Stimulated activated CD8-positive, alpha-beta memory T cell treated with anti-CD3 and anti-CD28 coated beads, Interleukin-2, amount 100 ng/mL, for 48 hours (primary cell): Measurements from ENCODE around the gene KIRREL3.

Experiments used
- DNase-seq, 2 donors: peaks; one replicate each; pipeline ENCODE4 v3.0.0-alpha.2; 2020; ENCODE audit warnings: low read depth in 2 of 2

KIRREL3 gene

GRCh38 chr11:126487711-126488110 lies 512.9 kb downstream of the KIRREL3 start:
- DNase-seq, result no peak

- DNase-seq, result no peak
Measured at GRCh38 chr11:126485986-126486635, 514.5 kb downstream of the KIRREL3 start.

- no peak for DNase-seq
Measured at GRCh38 chr11:126485021-126485792, 515.4 kb downstream of the KIRREL3 start.

- DNase-seq, result no peak
Measured at GRCh38 chr11:126484266-126484665, 516.3 kb downstream of the KIRREL3 start.

- no peak for DNase-seq
Measured at GRCh38 chr11:126483621-126484195, 516.9 kb downstream of the KIRREL3 start.

- no peak for DNase-seq
Measured at GRCh38 chr11:126482586-126483108, 517.9 kb downstream of the KIRREL3 start.

- DNase-seq, result no peak
Measured at GRCh38 chr11:126481303-126481680, 519.3 kb downstream of the KIRREL3 start.

- DNase-seq, result peak; percentile 20 to 42
Measured at GRCh38 chr11:126480410-126481302, 519.9 kb downstream of the KIRREL3 start.

GRCh38 chr11:126480015-126480409 lies 520.6 kb downstream of the KIRREL3 start:
- no peak for DNase-seq

- DNase-seq, result no peak
Measured at GRCh38 chr11:126479178-126479930, 521.2 kb downstream of the KIRREL3 start.

GRCh38 chr11:126478466-126478865 lies 522.1 kb downstream of the KIRREL3 start:
- DNase-seq, result no peak

GRCh38 chr11:126477535-126478305 lies 522.9 kb downstream of the KIRREL3 start:
- DNase-seq, result no peak

- no peak for DNase-seq
Measured at GRCh38 chr11:126476977-126477376, 523.6 kb downstream of the KIRREL3 start.

- DNase-seq, result no peak
Measured at GRCh38 chr11:126476266-126476924, 524.2 kb downstream of the KIRREL3 start.

GRCh38 chr11:126475014-126475991 lies 525.3 kb downstream of the KIRREL3 start:
- DNase-seq, result no peak

- DNase-seq, result no peak
Measured at GRCh38 chr11:126474220-126474619, 526.4 kb downstream of the KIRREL3 start.

- DNase-seq, result no peak
Measured at GRCh38 chr11:126473269-126473668, 527.3 kb downstream of the KIRREL3 start.

- DNase-seq, result no peak
Measured at GRCh38 chr11:126469311-126469710, 531.3 kb downstream of the KIRREL3 start.
